ENCODE results near the gene PRXL2C. TPM values are rescaled to one million over a fixed set of nuclear protein-coding genes. Genes with fewer than 3 reads are reported as not detected.

The PRXL2C gene
- polyA plus RNA-seq, 1 donor from 2014 or later: 0.12 TPM

- H3K4me3 ChIP-seq (ENCODE audit: low read length): no peak overlapping the region
- no peaks in the 10 kb centered on the region for H3K27me3 ChIP-seq (ENCODE audit: insufficient read depth, low read depth, low read length)
- no peaks in the 10 kb centered on the region for H3F3A ChIP-seq (ENCODE audit: insufficient read depth, low read length, poor library complexity, severe bottlenecking)
- TF ChIP-seq EZH2 (IDR thresholded peaks at IDR 0.05; ENCODE audit: borderline replicate concordance, insufficient read depth, low read length, poor library complexity, severe bottlenecking) (no peak), POLR2AphosphoS5 (IDR thresholded peaks at IDR 0.05) (no peak), SMC3 (conservative IDR thresholded peaks at IDR 0.05; ENCODE audit: poor library complexity) (no peak), RAD21 (conservative IDR thresholded peaks at IDR 0.05) (no peak), REST (IDR thresholded peaks at IDR 0.05; ENCODE audit: borderline replicate concordance) (no peak), CTCF (IDR thresholded peaks at IDR 0.05; ENCODE audit: poor library complexity, severe bottlenecking) (no peak), MXI1 (conservative IDR thresholded peaks at IDR 0.05; ENCODE audit: poor library complexity, severe bottlenecking) (no peak), EP300 (conservative IDR thresholded peaks at IDR 0.05; ENCODE audit: poor library complexity, severe bottlenecking) (no peak), TAF1 (IDR thresholded peaks at IDR 0.05; ENCODE audit: low read depth) (no peak)
- H3K79me2 ChIP-seq (replicated peaks; ENCODE audit: insufficient read depth, low read length): peaks cover 4% of the 10 kb centered on the region
- H3K9ac ChIP-seq (ENCODE audit: low read length): no peak overlapping the region
- H3K4me2 ChIP-seq (ENCODE audit: low read length): no peak overlapping the region
- no peak overlapping the region for H3K27ac ChIP-seq (ENCODE audit: low read length)
- no peak overlapping the region for H2AFZ ChIP-seq (ENCODE audit: low read depth, low read length)
- no peaks in the 10 kb centered on the region for H3K36me3 ChIP-seq (ENCODE audit: insufficient read depth, low read length)
- no peaks in the 10 kb centered on the region for H4K20me1 ChIP-seq (ENCODE audit: insufficient read depth)
- no peaks in the 10 kb centered on the region for H3K9me3 ChIP-seq (ENCODE audit: low read length)
- no peaks in the 10 kb centered on the region for H3K9me2 ChIP-seq (ENCODE audit: insufficient read depth, low read length)
Measured at GRCh38 chr9:96621618-96622017, 33.5 kb downstream of the PRXL2C start.

DNA sequence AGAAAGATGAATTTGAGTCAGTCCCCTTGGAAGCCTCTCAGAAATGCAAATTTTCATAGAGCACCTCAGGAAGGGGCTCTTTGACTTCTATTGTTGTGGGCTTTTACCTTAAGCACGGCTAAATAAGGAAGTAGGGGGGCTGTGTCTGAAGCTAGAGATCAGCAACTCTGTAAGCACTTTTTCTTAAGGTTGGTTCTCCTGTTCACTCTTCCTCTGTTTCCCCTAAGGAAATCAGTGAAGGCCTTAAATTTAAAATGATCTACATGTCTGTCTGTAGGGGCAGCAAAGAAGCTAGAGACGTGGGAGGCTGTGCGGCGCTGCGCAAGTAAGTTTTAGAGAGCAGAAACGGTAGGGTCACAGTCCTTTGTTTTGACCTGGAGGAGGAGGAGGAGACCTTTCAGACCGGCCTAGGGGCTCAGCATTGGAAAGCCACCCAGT is 34.3 kb downstream of the PRXL2C start:
- Histone ChIP-seq H2AFZ (ENCODE audit: low read depth, low read length) (no peak overlapping the region), H3K27me3 (ENCODE audit: insufficient read depth, low read depth, low read length) (no peaks in the 10 kb centered on the region), H3K27ac (ENCODE audit: low read length) (no peak overlapping the region), H3K4me3 (ENCODE audit: low read length) (no peak overlapping the region), H4K20me1 (ENCODE audit: insufficient read depth) (no peaks in the 10 kb centered on the region), H3K9ac (ENCODE audit: low read length) (no peak overlapping the region), H3K79me2 (replicated peaks; ENCODE audit: insufficient read depth, low read length) (peaks cover 4% of the 10 kb centered on the region), H3F3A (ENCODE audit: insufficient read depth, low read length, poor library complexity, severe bottlenecking) (no peaks in the 10 kb centered on the region), H3K4me2 (ENCODE audit: low read length) (no peak overlapping the region), H3K36me3 (ENCODE audit: insufficient read depth, low read length) (no peaks in the 10 kb centered on the region), H3K9me2 (ENCODE audit: insufficient read depth, low read length) (no peaks in the 10 kb centered on the region), H3K9me3 (ENCODE audit: low read length) (no peaks in the 10 kb centered on the region)
- TF ChIP-seq RAD21 (conservative IDR thresholded peaks at IDR 0.05) (no peak), SMC3 (conservative IDR thresholded peaks at IDR 0.05; ENCODE audit: poor library complexity) (no peak), CTCF (IDR thresholded peaks at IDR 0.05; ENCODE audit: poor library complexity, severe bottlenecking) (no peak), REST (IDR thresholded peaks at IDR 0.05; ENCODE audit: borderline replicate concordance) (no peak)
